COLO668 (cell line): ENCODE results near the gene GBX2.

Source experiments
- DNase-seq: peaks from one replicate; lab custom pipeline; 2025; ENCODE audit not compliant: unreplicated experiment; lab: John Stamatoyannopoulos, UW

The GBX2 gene

GRCh38 chr2:236119476-236119875 lies 48.7 kb downstream of the GBX2 start:
- no peak for DNase-seq

DNA sequence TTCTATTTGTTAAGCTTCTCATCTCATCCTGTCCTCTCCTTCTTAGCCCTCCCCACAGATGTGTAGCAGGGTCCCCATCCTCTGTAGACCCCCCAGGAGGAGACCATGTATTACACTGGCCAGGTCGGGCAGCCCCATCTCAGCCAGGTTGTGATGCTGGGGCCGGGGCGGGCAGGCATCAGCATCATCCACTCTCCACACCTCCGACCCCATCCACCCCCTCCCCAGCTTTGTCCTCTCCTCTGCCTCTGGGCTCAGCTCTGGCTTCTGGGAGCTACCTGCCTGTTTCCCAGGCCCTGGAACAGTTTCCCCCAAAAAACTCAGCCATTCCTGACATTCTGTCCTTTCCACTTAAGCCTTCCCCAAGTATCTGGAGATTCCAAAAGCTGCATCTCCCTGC lies 49.2 kb downstream of the GBX2 start:
- DNase-seq: no peak

DNA sequence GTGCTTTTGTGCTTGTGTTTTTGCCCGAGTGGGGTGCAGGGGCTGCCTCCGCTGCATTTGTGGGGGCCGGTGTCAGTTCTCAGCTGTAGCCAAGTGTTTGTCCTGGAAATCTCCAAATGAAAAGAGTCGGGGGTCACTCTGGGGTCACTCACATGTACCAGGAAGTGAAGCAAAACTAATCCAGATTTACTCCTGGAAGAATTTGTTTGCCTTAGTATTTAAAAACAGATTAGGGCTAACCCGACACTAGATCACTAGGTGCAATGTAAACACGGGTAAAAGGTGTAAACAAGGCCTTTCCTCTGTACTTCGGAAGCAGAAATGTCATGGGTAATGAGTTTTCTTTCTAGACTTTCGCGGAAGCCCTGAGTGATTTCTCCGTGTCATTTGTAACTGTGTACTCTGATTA lies 50.3 kb downstream of the GBX2 start:
- DNase-seq: peak; percentile 9

DNA sequence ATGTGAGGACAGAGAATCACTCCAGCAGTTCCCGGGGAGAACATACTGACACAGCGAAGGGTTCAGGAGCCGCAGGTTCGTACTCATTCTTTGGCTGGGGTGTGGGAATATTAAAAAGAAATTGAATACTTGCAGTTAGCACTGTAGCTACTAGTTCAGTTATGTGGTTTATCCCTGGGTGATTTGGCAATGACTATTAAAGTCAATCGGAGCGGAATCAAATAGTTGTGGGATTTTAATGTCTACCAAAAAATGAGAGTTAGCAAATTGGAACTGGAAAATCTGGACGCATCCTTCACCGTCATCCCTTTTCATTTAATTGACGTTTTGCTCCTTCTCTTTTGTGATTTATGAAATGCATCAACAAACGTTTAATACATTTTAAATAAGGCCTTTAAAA lies 50.8 kb downstream of the GBX2 start:
- DNase-seq: no peak
